Astrocyte (in vitro differentiated cells and primary cell): ENCODE results near the gene P2RY6. TPM values are rescaled to one million over a fixed set of nuclear protein-coding genes. Genes with fewer than 3 reads are reported as not detected.

Experiments used
- DNase-seq: peaks from one replicate; pipeline ENCODE4 v3.0.0-alpha.2; 2010; ENCODE audit warnings: low read depth
- FAIRE-seq: peaks from 2 replicates; lab custom pipeline; 2011; peaks lifted over from hg19 to GRCh38; lab: Jason Lieb, UNC
- H2AFZ ChIP-seq: 2 replicates; pipeline ENCODE4 v1.6.0; 2012; ENCODE audit warnings: low read depth, low read length, inconsistent platforms
- H3K27ac ChIP-seq: 2 replicates; pipeline ENCODE4 v1.5.1; 2011; ENCODE audit warnings: low read depth, low read length, inconsistent platforms
- H3K27me3 ChIP-seq: 2 replicates; pipeline ENCODE4 v1.6.0; 2011; ENCODE audit warnings: low read length, inconsistent platforms; ENCODE audit not compliant: insufficient read depth
- H3K36me3 ChIP-seq: 2 replicates; pipeline ENCODE4 v1.5.1; 2011; ENCODE audit warnings: low read length, inconsistent platforms; ENCODE audit not compliant: insufficient read depth
- H3K4me1 ChIP-seq: 2 replicates; pipeline ENCODE4 v1.5.1; 2011; ENCODE audit warnings: low read length, inconsistent platforms; ENCODE audit not compliant: insufficient read depth
- H3K4me2 ChIP-seq: 2 replicates; pipeline ENCODE4 v1.6.0; 2012; ENCODE audit warnings: low read length, inconsistent platforms
- H3K4me3 ChIP-seq: 2 replicates; pipeline ENCODE4 v1.5.1; 2011; ENCODE audit warnings: low read depth, mild to moderate bottlenecking, low read length, inconsistent platforms; ENCODE audit not compliant: insufficient read depth
- H3K79me2 ChIP-seq: 2 replicates; pipeline ENCODE4 v1.6.0; 2012; ENCODE audit warnings: mild to moderate bottlenecking, low read length, inconsistent platforms; ENCODE audit not compliant: insufficient read depth
- H3K9ac ChIP-seq: 2 replicates; pipeline ENCODE4 v1.6.0; 2012; ENCODE audit warnings: mild to moderate bottlenecking, low read length, inconsistent platforms
- H3K9me3 ChIP-seq: 2 replicates; pipeline ENCODE4 v1.5.1; 2012; ENCODE audit warnings: low read depth, mild to moderate bottlenecking, low read length, inconsistent platforms; ENCODE audit not compliant: insufficient read depth
- H4K20me1 ChIP-seq: 2 replicates; pipeline ENCODE4 v1.6.0; 2012; ENCODE audit warnings: low read length, inconsistent platforms; ENCODE audit not compliant: insufficient read depth
- H3K27ac Mint-ChIP-seq: one replicate; pipeline ENCODE4 v1.8.0; 2021; ENCODE audit warnings: mild to moderate bottlenecking, mixed read lengths; ENCODE audit not compliant: unreplicated experiment
- H3K27me3 Mint-ChIP-seq: one replicate; pipeline ENCODE4 v1.8.0; 2021; ENCODE audit warnings: low read depth, mixed read lengths; ENCODE audit not compliant: unreplicated experiment
- H3K36me3 Mint-ChIP-seq: one replicate; pipeline ENCODE4 v1.8.0; 2021; ENCODE audit warnings: low read depth, mixed read lengths; ENCODE audit not compliant: unreplicated experiment
- H3K4me1 Mint-ChIP-seq: one replicate; pipeline ENCODE4 v1.8.0; 2021; ENCODE audit warnings: low read depth, mixed read lengths; ENCODE audit not compliant: unreplicated experiment
- H3K4me3 Mint-ChIP-seq: one replicate; pipeline ENCODE4 v1.8.0; 2021; ENCODE audit warnings: mild to moderate bottlenecking, moderate library complexity, mixed read lengths; ENCODE audit not compliant: unreplicated experiment
- H3K9me3 Mint-ChIP-seq: one replicate; pipeline ENCODE4 v1.8.0; 2021; ENCODE audit warnings: mild to moderate bottlenecking, mixed read lengths; ENCODE audit not compliant: unreplicated experiment
- EZH2 ChIP-seq: IDR thresholded peaks from 2 replicates; pipeline ENCODE4 v1.6.1; 2012; ENCODE audit warnings: mild to moderate bottlenecking, low read length, inconsistent platforms; ENCODE audit not compliant: insufficient read depth
- total RNA-seq: library from RNA; stranded (reverse); gene quantifications from 2 replicates; pipeline ENCODE4 v1.2.1, GENCODE V29; 2021
- TF ChIP-seq, protein P1 (sequence below): IDR thresholded peaks from 2 replicates; pipeline ENCODE4 v1.5.1; 2011; ENCODE audit warnings: low read depth, mild to moderate bottlenecking, inconsistent platforms, low read length, moderate library complexity; ENCODE audit not compliant: insufficient read depth

Gene P2RY6
- total RNA-seq, 1 donor from 2014 or later: 0.75 TPM

GRCh38 chr11:73314117-73314961 is 42.2 kb downstream of the P2RY6 start:
- Histone ChIP-seq H3K27ac (peak overlapping the region; percentile 79), H3K4me1 (peaks cover 77% of the 10 kb centered on the region), H3K9me3 (no peaks in the 10 kb centered on the region), H3K36me3 (no peaks in the 10 kb centered on the region), H3K9ac (peak overlapping the region; percentile 70), H3K79me2 (peaks cover 98% of the 10 kb centered on the region), H3K4me3 (no peak overlapping the region), H3K4me2 (peak overlapping the region; percentile 99), H3K27me3 (no peaks in the 10 kb centered on the region), H4K20me1 (peaks cover 95% of the 10 kb centered on the region), H2AFZ (no peak overlapping the region)
- peak; percentile 70 for DNase-seq
- Mint-ChIP-seq H3K36me3 (peaks cover 19% of the 10 kb centered on the region), H3K4me3 (peak overlapping the region; percentile 81), H3K4me1 (peaks cover 45% of the 10 kb centered on the region), H3K9me3 (no peaks in the 10 kb centered on the region), H3K27ac (peak overlapping the region; percentile 87), H3K27me3 (no peaks in the 10 kb centered on the region)
- FAIRE-seq: no peak
- TF ChIP-seq EZH2: no peak
- TF ChIP-seq, protein P1, sequence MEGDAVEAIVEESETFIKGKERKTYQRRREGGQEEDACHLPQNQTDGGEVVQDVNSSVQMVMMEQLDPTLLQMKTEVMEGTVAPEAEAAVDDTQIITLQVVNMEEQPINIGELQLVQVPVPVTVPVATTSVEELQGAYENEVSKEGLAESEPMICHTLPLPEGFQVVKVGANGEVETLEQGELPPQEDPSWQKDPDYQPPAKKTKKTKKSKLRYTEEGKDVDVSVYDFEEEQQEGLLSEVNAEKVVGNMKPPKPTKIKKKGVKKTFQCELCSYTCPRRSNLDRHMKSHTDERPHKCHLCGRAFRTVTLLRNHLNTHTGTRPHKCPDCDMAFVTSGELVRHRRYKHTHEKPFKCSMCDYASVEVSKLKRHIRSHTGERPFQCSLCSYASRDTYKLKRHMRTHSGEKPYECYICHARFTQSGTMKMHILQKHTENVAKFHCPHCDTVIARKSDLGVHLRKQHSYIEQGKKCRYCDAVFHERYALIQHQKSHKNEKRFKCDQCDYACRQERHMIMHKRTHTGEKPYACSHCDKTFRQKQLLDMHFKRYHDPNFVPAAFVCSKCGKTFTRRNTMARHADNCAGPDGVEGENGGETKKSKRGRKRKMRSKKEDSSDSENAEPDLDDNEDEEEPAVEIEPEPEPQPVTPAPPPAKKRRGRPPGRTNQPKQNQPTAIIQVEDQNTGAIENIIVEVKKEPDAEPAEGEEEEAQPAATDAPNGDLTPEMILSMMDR: no peak

GRCh38 chr11:73315293-73316020 is 43.3 kb downstream of the P2RY6 start:
- Histone ChIP-seq H3K9me3 (no peaks in the 10 kb centered on the region), H3K4me1 (peaks cover 67% of the 10 kb centered on the region), H3K27me3 (no peaks in the 10 kb centered on the region), H3K27ac (peak overlapping the region; percentile 79), H3K9ac (peak overlapping the region; percentile 70), H3K36me3 (no peaks in the 10 kb centered on the region), H4K20me1 (peaks cover 92% of the 10 kb centered on the region), H3K4me2 (peak overlapping the region; percentile 99), H3K79me2 (peaks cover 98% of the 10 kb centered on the region), H3K4me3 (no peak overlapping the region), H2AFZ (no peak overlapping the region)
- Mint-ChIP-seq H3K27me3 (no peaks in the 10 kb centered on the region), H3K27ac (peak overlapping the region; percentile 87), H3K4me3 (no peak overlapping the region), H3K36me3 (peaks cover 16% of the 10 kb centered on the region), H3K4me1 (peaks cover 53% of the 10 kb centered on the region), H3K9me3 (no peaks in the 10 kb centered on the region)
- no peak for DNase-seq
- no peak for TF ChIP-seq EZH2
- TF ChIP-seq, protein P1: no peak
- no peak for FAIRE-seq
